Uterus (tissue), 2 donors: Measurements from ENCODE around the gene TPPP.

Experiments used
- POLR2A ChIP-seq, 2 donors: fragments of 450-650 bp; IDR thresholded peaks; one replicate each; pipeline ENCODE4 v1.6.1; 2016; ENCODE audit warnings: antibody characterized with exemption in 2 of 2, mild to moderate bottlenecking in 1 of 2, moderate library complexity in 1 of 2
- TF ChIP-seq, protein P1 (sequence below), 4 experiments: fragments of 200-600 bp in 2 of 4; fragments of 450-650 bp in 2 of 4; sonication (generic) in 2 of 4; IDR thresholded peaks; one replicate each; pipeline ENCODE4 v1.5.1; 2016 to 2019; ENCODE audit warnings: antibody characterized with exemption in 4 of 4, mild to moderate bottlenecking in 2 of 4, moderate library complexity in 1 of 4

DNA sequence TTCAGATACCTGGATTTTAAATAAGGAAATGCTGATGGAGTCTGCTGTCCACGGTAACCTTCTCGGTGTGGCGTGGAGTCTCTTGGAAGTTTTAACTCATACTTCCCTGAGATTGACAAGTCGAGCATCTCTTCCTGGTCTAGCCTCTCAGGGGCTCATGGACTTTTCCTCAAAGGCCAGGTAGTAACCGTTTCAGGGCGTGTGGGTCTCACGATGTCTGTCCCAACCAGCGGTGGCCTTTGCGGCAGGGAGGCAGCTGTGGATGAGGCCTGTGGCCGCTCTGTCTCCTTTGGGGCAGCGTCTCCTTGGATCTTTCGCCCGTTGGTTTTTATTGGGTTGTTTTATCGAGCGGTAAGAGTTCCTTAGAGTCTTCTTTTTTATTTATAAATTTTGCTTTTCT is 48.2 kb downstream of the TPPP start:
- TF ChIP-seq, protein P1, sequence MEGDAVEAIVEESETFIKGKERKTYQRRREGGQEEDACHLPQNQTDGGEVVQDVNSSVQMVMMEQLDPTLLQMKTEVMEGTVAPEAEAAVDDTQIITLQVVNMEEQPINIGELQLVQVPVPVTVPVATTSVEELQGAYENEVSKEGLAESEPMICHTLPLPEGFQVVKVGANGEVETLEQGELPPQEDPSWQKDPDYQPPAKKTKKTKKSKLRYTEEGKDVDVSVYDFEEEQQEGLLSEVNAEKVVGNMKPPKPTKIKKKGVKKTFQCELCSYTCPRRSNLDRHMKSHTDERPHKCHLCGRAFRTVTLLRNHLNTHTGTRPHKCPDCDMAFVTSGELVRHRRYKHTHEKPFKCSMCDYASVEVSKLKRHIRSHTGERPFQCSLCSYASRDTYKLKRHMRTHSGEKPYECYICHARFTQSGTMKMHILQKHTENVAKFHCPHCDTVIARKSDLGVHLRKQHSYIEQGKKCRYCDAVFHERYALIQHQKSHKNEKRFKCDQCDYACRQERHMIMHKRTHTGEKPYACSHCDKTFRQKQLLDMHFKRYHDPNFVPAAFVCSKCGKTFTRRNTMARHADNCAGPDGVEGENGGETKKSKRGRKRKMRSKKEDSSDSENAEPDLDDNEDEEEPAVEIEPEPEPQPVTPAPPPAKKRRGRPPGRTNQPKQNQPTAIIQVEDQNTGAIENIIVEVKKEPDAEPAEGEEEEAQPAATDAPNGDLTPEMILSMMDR (IDR thresholded peaks at IDR 0.05): no peak
- TF ChIP-seq POLR2A (IDR thresholded peaks at IDR 0.05): no peak
